HG03139 (cell line): ENCODE measurements around the gene HYAL1.
"Not testable (repeated sequence)": the region's sequence is repeated elsewhere in the genome, so short reads cannot be mapped to it uniquely, and the experiment has no call there.

Source experiments
- ATAC-seq: cut with Tn5 transposase; IDR thresholded peaks from one replicate; pipeline ENCODE4 v1.9.1; 2021; ENCODE audit not compliant: unreplicated experiment

Gene HYAL1

DNA sequence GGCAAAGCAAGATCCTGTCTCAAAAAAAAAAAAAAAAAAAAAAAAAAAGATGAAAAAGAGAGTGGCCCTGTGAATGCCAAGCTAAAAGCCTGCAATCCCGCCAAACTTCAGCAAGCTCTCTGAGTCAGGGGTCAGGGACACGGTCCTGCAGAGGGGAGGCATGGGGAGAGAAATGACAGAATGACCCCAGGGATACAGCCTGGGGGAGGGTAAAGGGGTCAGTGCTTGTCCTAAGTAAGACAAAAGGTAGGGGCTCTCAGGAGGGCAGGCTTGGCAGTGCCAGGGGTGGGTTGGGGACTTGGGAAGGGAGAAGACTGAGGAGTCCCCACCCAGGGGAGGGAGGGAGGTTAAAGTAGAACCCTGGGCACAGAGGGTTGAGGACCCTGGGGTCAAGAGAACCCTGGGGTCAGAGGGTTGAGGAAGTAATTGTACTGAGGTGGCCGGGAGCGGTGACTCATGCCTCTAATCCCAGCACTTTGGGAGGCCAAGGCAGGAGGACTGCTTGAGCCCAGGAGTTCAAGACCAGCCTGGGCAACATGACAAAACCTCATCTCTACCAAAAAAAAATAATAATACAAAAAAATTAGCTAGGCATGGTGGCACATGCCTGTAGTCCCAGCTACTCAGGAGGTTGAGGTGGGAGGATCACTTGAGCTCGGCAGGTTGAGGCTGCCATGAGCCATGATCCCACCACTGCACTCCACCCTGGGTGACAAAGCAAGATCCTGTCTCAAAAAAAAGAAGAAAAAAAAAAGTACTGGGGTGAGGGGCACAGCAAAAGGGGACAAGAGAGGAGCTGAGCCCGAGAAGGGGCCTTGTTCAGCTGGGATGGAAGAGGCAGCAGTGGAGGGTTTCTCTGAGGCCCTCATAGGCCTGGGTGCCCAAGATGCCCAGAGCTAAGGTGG, 39.6 kb downstream of the HYAL1 start:
- ATAC-seq: no peak

DNA sequence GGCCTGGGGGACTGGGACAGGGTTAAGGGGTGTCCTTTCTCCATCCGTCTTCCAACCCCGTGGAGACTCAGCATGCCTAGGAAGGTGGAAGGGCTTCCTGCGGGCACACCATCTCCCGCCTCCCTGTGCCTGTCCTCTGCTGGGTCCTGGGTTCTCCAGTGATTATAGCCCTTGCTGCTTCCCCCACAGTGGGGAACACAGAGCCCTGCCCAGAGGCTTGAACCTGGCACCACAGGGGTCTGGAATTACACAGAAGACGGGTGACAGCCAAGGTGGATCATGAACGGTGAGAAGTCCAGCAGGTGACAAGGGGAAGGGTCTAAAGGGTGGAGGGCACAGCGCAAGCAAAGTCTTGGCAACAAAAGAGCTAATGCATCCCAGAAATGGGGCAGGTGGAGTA, 40.6 kb downstream of the HYAL1 start:
- no peak for ATAC-seq

DNA sequence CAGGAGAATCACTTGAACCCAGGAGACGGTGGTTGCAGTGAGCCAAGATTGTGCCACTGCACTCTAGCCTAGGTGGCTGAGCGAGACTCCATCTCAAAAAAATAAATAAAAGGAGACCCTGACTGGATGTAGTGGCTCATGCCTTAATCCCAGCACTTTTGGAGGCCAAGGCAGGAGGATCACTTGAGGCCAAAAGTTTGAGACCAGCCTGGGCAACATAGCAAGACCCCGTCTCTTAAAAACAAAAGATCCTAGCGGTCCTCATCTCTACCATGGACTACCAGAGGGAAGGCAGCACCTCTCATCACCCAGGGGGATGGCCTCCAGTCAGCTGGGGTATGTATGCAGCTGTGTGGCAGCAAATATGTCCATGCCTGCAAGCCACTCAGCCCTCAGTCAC, 41.2 kb downstream of the HYAL1 start:
- not testable (repeated sequence) for ATAC-seq

DNA sequence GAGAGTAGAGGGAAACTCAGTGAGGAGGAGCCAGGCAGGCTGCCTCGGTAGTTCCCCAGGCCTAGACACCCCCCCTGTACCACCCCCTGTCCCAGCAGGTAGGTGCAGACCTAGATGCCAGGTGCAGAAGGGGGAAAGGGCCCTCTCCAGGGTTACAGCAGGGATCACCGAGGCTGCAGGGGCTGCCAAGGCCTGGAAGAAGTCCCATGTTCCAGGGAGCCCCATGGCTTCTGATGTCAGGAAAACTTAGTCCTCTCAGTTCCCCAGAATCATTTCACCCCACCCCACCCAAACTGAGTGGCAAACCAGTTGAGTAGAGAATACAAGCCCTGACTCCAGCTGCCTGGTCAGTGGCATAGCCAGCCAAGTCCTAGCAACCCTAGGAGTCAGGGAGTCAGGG, 41.9 kb downstream of the HYAL1 start:
- no peak for ATAC-seq

DNA sequence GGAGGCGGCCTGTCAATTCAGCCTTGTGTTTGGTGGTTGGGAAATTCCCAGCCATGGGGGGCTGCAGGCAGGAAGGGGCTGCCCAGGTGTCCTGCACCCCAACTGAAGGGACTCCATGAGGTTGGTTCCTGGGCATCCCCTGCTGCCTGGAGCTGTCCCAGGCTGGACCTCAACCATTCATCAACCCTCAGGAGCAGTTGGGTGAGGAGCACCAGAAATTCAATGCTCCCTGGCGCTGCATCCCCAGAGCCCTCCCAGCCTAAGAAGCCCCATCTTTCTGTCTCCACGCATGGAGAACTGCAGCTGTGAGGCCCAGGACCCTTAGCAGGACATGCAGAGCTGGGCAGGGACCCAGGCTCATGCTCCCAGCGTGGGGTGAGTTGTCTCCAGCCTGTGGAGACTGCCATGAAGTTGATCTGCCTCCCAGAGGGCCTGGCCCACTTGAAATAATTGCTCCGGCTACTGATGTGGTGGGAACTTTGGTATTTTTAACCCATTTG, 42.4 kb downstream of the HYAL1 start:
- ATAC-seq: no peak

- peak; percentile 61 for ATAC-seq
These were observed 43.1 kb downstream of the HYAL1 start for GRCh38 chr3:50260027-50260941.

- ATAC-seq: peak; percentile 13
These were observed 43.8 kb downstream of the HYAL1 start for GRCh38 chr3:50259432-50260026.

- ATAC-seq: no peak
These were observed 44.4 kb downstream of the HYAL1 start for GRCh38 chr3:50258979-50259378.

GRCh38 chr3:50258029-50258680, 45.2 kb downstream of the HYAL1 start:
- ATAC-seq: no peak

GRCh38 chr3:50256978-50257890, 46.1 kb downstream of the HYAL1 start:
- no peak for ATAC-seq

- ATAC-seq: no peak
These were observed 48.1 kb downstream of the HYAL1 start for GRCh38 chr3:50255251-50255615.

GRCh38 chr3:50254577-50255250, 48.7 kb downstream of the HYAL1 start:
- ATAC-seq: no peak

- ATAC-seq: no peak
These were observed 52.2 kb downstream of the HYAL1 start for GRCh38 chr3:50251220-50251619.

DNA sequence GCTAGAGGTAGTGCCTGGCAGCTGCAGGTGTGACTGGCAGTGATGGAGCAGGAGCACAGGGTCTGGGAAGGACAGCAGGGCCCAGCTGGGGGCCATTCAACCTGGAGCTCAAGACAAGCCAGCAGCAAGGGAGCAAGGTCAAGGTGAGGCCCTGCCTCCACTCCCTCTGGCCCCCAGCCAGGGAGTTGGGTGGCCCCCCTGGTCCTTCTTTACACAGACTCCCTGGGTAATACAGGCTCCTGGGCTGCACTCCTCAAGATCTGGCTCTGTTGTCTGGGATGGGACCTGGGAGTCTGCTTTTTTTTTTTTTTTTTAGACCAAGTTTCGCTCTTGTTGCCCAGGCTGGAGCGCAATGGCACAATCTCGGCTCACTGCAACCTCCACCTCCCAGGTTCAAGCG, 52.9 kb downstream of the HYAL1 start:
- no peak for ATAC-seq
